Breast epithelium (tissue), 3 donors: ENCODE measurements around the gene MASP1.

Source experiments
- CTCF ChIP-seq, 3 donors: fragments of 450-650 bp; IDR thresholded peaks; one replicate each; pipeline ENCODE4 v1.5.1; 2016 to 2017; ENCODE audit warnings: antibody characterized with exemption in 3 of 3, mild to moderate bottlenecking in 3 of 3, moderate library complexity in 3 of 3
- POLR2A ChIP-seq: fragments of 450-650 bp; IDR thresholded peaks from one replicate; pipeline ENCODE4 v1.6.1; 2016; ENCODE audit warnings: antibody characterized with exemption, mild to moderate bottlenecking, moderate library complexity
- POLR2AphosphoS5 ChIP-seq, 3 donors: sonication (generic); formaldehyde crosslinking; IDR thresholded peaks; one replicate each; pipeline ENCODE4 v1.6.1; 2017; ENCODE audit warnings: antibody characterized with exemption in 3 of 3

GRCh38 chr3:187286467-187287059, 5.0 kb downstream of the MASP1 start:
- TF ChIP-seq CTCF (IDR thresholded peaks at IDR 0.05) (no peak), POLR2A (no peak), POLR2AphosphoS5 (IDR thresholded peaks at IDR 0.05) (no peak)
